Muscle layer of colon (tissue), 2 donors: ENCODE results near the gene MAGI2.

ENCODE experiments used
- H3K27ac ChIP-seq: one replicate; pipeline ENCODE4 v1.7.0; 2013; ENCODE audit warnings: low read depth, mild to moderate bottlenecking, low read length, moderate library complexity
- H3K27me3 ChIP-seq, 2 donors: one replicate each; pipeline ENCODE4 v1.7.0; 2013; ENCODE audit warnings: low read length in 2 of 2, mild to moderate bottlenecking in 2 of 2; ENCODE audit not compliant: insufficient read depth in 2 of 2, control insufficient read depth in 1 of 2
- H3K36me3 ChIP-seq: one replicate; pipeline ENCODE4 v1.7.0; 2013; ENCODE audit warnings: mild to moderate bottlenecking, low read length; ENCODE audit not compliant: insufficient read depth
- H3K4me1 ChIP-seq: one replicate; pipeline ENCODE4 v1.7.0; 2013; ENCODE audit warnings: mild to moderate bottlenecking, low read length; ENCODE audit not compliant: insufficient read depth
- H3K4me3 ChIP-seq, 2 donors: one replicate each; pipeline ENCODE4 v1.7.0; 2013; ENCODE audit warnings: low read length in 2 of 2, low read depth in 1 of 2, mild to moderate bottlenecking in 1 of 2, moderate library complexity in 1 of 2
- H3K9ac ChIP-seq: one replicate; pipeline ENCODE4 v1.7.0; 2013; ENCODE audit warnings: low read length
- H3K9me3 ChIP-seq: one replicate; pipeline ENCODE4 v1.7.0; 2013; ENCODE audit warnings: mild to moderate bottlenecking, low read length
- donor health status: abdominal sarcoma.
- donor health status: Adenocarcinoma of cecum.

Gene MAGI2

GRCh38 chr7:78472519-78472918 is 980.9 kb downstream of the MAGI2 start:
- Histone ChIP-seq H3K9me3 (no peaks in the 10 kb centered on the region), H3K27ac (no peak overlapping the region), H3K9ac (no peak overlapping the region), H3K36me3 (no peaks in the 10 kb centered on the region), H3K4me3 (no peak overlapping the region), H3K27me3 (no peaks in the 10 kb centered on the region), H3K4me1 (no peaks in the 10 kb centered on the region)

GRCh38 chr7:78465894-78466293 is 987.6 kb downstream of the MAGI2 start:
- H3K36me3 ChIP-seq: no peaks in the 10 kb centered on the region
- no peak overlapping the region for H3K9ac ChIP-seq
- no peaks in the 10 kb centered on the region for H3K4me1 ChIP-seq
- H3K27ac ChIP-seq: no peak overlapping the region
- H3K4me3 ChIP-seq: no peak overlapping the region
- H3K9me3 ChIP-seq: no peaks in the 10 kb centered on the region
- H3K27me3 ChIP-seq: no peaks in the 10 kb centered on the region

GRCh38 chr7:78463039-78463438 is 990.4 kb downstream of the MAGI2 start:
- no peaks in the 10 kb centered on the region for H3K4me1 ChIP-seq
- no peaks in the 10 kb centered on the region for H3K36me3 ChIP-seq
- H3K27me3 ChIP-seq: no peaks in the 10 kb centered on the region
- H3K27ac ChIP-seq: no peak overlapping the region
- no peak overlapping the region for H3K4me3 ChIP-seq
- H3K9ac ChIP-seq: no peak overlapping the region
- no peaks in the 10 kb centered on the region for H3K9me3 ChIP-seq

- H3K9me3 ChIP-seq: no peaks in the 10 kb centered on the region
- no peaks in the 10 kb centered on the region for H3K27me3 ChIP-seq
- H3K4me3 ChIP-seq: no peak overlapping the region
- H3K9ac ChIP-seq: no peak overlapping the region
- H3K4me1 ChIP-seq: no peaks in the 10 kb centered on the region
- H3K36me3 ChIP-seq: no peaks in the 10 kb centered on the region
- H3K27ac ChIP-seq: no peak overlapping the region
These were observed 1002.8 kb downstream of the MAGI2 start for GRCh38 chr7:78450706-78451105.

- no peak overlapping the region for H3K27ac ChIP-seq
- no peaks in the 10 kb centered on the region for H3K4me1 ChIP-seq
- H3K9me3 ChIP-seq: no peaks in the 10 kb centered on the region
- no peak overlapping the region for H3K9ac ChIP-seq
- H3K36me3 ChIP-seq: no peaks in the 10 kb centered on the region
- H3K27me3 ChIP-seq: no peaks in the 10 kb centered on the region
- no peak overlapping the region for H3K4me3 ChIP-seq
These were observed 1004.6 kb downstream of the MAGI2 start for GRCh38 chr7:78448911-78449310.

- Histone ChIP-seq H3K4me1 (no peaks in the 10 kb centered on the region), H3K9ac (no peak overlapping the region), H3K4me3 (no peak overlapping the region), H3K9me3 (no peaks in the 10 kb centered on the region), H3K36me3 (no peaks in the 10 kb centered on the region), H3K27me3 (no peaks in the 10 kb centered on the region), H3K27ac (no peak overlapping the region)
These were observed 1009.2 kb downstream of the MAGI2 start for GRCh38 chr7:78444267-78444666.

GRCh38 chr7:78443811-78444210 is 1009.7 kb downstream of the MAGI2 start:
- H3K9me3 ChIP-seq: no peaks in the 10 kb centered on the region
- H3K27me3 ChIP-seq: no peaks in the 10 kb centered on the region
- no peak overlapping the region for H3K4me3 ChIP-seq
- no peak overlapping the region for H3K27ac ChIP-seq
- H3K9ac ChIP-seq: no peak overlapping the region
- H3K4me1 ChIP-seq: no peaks in the 10 kb centered on the region
- no peaks in the 10 kb centered on the region for H3K36me3 ChIP-seq

GRCh38 chr7:78441737-78442136 is 1011.7 kb downstream of the MAGI2 start:
- no peaks in the 10 kb centered on the region for H3K4me1 ChIP-seq
- H3K27ac ChIP-seq: no peak overlapping the region

GRCh38 chr7:78438433-78438832 is 1015.0 kb downstream of the MAGI2 start:
- H3K4me1 ChIP-seq: no peaks in the 10 kb centered on the region
- H3K27ac ChIP-seq: no peak overlapping the region
- H3K9ac ChIP-seq: no peak overlapping the region
- no peak overlapping the region for H3K4me3 ChIP-seq
- H3K9me3 ChIP-seq: no peaks in the 10 kb centered on the region
- H3K36me3 ChIP-seq: no peaks in the 10 kb centered on the region
- no peaks in the 10 kb centered on the region for H3K27me3 ChIP-seq

More at GRCh38 chr7:78441737-78442136, 1011.7 kb downstream of the MAGI2 start:
- H3K9me3 ChIP-seq: no peaks in the 10 kb centered on the region
- no peaks in the 10 kb centered on the region for H3K36me3 ChIP-seq
- no peaks in the 10 kb centered on the region for H3K27me3 ChIP-seq
- no peak overlapping the region for H3K9ac ChIP-seq
- no peak overlapping the region for H3K4me3 ChIP-seq

GRCh38 chr7:78437118-78437517 is 1016.3 kb downstream of the MAGI2 start:
- no peak overlapping the region for H3K9ac ChIP-seq
- H3K4me1 ChIP-seq: no peaks in the 10 kb centered on the region
- no peak overlapping the region for H3K27ac ChIP-seq
- no peaks in the 10 kb centered on the region for H3K27me3 ChIP-seq
- H3K9me3 ChIP-seq: no peaks in the 10 kb centered on the region
- no peak overlapping the region for H3K4me3 ChIP-seq
- H3K36me3 ChIP-seq: no peaks in the 10 kb centered on the region

GRCh38 chr7:78435355-78435754 is 1018.1 kb downstream of the MAGI2 start:
- Histone ChIP-seq H3K27ac (no peak overlapping the region), H3K9me3 (no peaks in the 10 kb centered on the region), H3K9ac (no peak overlapping the region), H3K27me3 (no peaks in the 10 kb centered on the region), H3K4me3 (no peak overlapping the region), H3K36me3 (no peaks in the 10 kb centered on the region), H3K4me1 (no peaks in the 10 kb centered on the region)

- Histone ChIP-seq H3K27me3 (no peaks in the 10 kb centered on the region), H3K27ac (no peak overlapping the region), H3K4me3 (no peak overlapping the region), H3K9ac (no peak overlapping the region), H3K9me3 (no peaks in the 10 kb centered on the region), H3K4me1 (no peaks in the 10 kb centered on the region), H3K36me3 (no peaks in the 10 kb centered on the region)
These were observed 1019.2 kb downstream of the MAGI2 start for GRCh38 chr7:78434281-78434680.
